Right atrium auricular region (tissue), 2 donors: ENCODE results near the gene NUP210L. TPM values are rescaled to one million over a fixed set of nuclear protein-coding genes. Genes with fewer than 3 reads are reported as not detected.
A peak's percentile ranks its signal among the peaks of the same experiment; 100 is the strongest.

Experiments used
- DNase-seq: peaks from one replicate; pipeline ENCODE4 v3.0.0-alpha.2; 2019; ENCODE audit warnings: low spot score
- H3K27ac ChIP-seq, 2 donors: fragments of 200-600 bp; sonication (generic); 1 replicate in 1 of 2; 2 replicates in 1 of 2; pipeline ENCODE4 v1.5.1; 2016 to 2019
- H3K27me3 ChIP-seq, 2 donors: fragments of 200-600 bp; sonication (generic); one replicate each; pipeline versions ENCODE4 v1.5.1 to v1.6.0; 2017 to 2019
- H3K36me3 ChIP-seq: fragments of 200-600 bp; sonication (generic); one replicate; pipeline ENCODE4 v1.5.1; 2016
- H3K4me1 ChIP-seq, 2 donors: fragments of 200-600 bp; sonication (generic); one replicate each; pipeline versions ENCODE4 v1.5.1 to v1.6.0; 2017 to 2019
- H3K4me3 ChIP-seq, 2 donors: fragments of 200-600 bp; sonication (generic); 1 replicate in 1 of 2; 2 replicates in 1 of 2; pipeline ENCODE4 v1.5.1; 2017 to 2019; ENCODE audit warnings: mild to moderate bottlenecking in 1 of 2, moderate library complexity in 1 of 2
- H3K9me3 ChIP-seq, 2 donors: fragments of 200-600 bp; sonication (generic); one replicate each; pipeline ENCODE4 v1.5.1; 2019
- CTCF ChIP-seq, 2 donors: fragments of 200-600 bp; sonication (generic); IDR thresholded peaks; one replicate each; pipeline ENCODE4 v1.5.1; 2019; ENCODE audit warnings: antibody characterized with exemption in 2 of 2
- total RNA-seq, 2 donors: library from RNA; depleted of rRNA; stranded (reverse); fragments of >200 nt; gene quantifications; one replicate each; pipeline ENCODE4 v1.1.0, GENCODE V29; 2016

NUP210L gene
- under 1 TPM in 1 of 2 donors, not detected in 1; 0.28 TPM for total RNA-seq

DNA sequence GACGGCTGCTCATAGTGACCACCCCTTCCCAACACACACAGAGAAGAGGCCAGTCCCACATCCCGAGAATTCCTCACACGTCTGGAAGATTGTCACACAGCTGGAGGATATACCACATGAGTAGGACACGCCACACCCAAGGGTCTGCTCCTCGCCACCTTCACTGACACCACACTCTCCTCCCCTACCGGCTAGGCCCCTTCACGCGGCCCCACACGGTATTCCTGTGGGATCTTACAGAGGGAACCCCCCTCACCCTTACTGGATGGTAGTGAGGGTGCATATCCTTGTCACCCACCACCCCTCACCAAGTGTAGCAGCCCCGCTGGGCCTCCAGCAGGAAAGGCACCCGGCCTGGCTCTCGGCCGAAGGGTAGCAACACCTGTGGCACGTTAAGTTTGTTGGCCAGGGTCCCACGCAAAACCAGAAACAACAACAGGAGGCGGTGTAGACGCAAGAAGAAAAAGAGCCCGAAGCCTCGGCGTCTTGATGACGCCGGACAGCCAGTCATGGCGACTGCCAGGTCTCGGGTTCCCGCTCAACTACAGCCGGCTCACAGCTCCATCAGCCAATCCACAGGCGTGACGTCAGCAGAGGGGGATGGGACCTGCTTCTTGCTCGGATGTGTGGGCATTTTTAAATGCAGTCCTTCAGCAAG, at the start of gene NUP210L:
TSS of gene NUP210L (minus strand) at position 540 of the 658 bp plus-strand sequence.
- DNase-seq: peak; percentile 89
- Histone ChIP-seq H3K4me1 (peaks cover 0 to 39% of the 10 kb centered on the region in 2 donors), H3K27ac (peak within 1 kb of the TSS; percentile 69 to 72), H3K36me3 (peaks cover 34% of the 10 kb centered on the region), H3K9me3 (no peaks in the 10 kb centered on the region), H3K27me3 (no peaks in the 10 kb centered on the region), H3K4me3 (no peak within 1 kb of the TSS)
- TF ChIP-seq CTCF (IDR thresholded peaks at IDR 0.05): no peak

- Histone ChIP-seq H3K9me3 (no peaks in the 10 kb centered on the region), H3K4me1 (peaks cover 0 to 7% of the 10 kb centered on the region in 2 donors), H3K27me3 (no peaks in the 10 kb centered on the region), H3K36me3 (no peaks in the 10 kb centered on the region), H3K27ac (peak overlapping the region in 1 of 2 donors; percentile 36), H3K4me3 (no peak overlapping the region)
- TF ChIP-seq CTCF (IDR thresholded peaks at IDR 0.05): no peak
- no peak for DNase-seq
Observed at GRCh38 chr1:154199563-154199879, 44.6 kb upstream of the NUP210L start.

DNA sequence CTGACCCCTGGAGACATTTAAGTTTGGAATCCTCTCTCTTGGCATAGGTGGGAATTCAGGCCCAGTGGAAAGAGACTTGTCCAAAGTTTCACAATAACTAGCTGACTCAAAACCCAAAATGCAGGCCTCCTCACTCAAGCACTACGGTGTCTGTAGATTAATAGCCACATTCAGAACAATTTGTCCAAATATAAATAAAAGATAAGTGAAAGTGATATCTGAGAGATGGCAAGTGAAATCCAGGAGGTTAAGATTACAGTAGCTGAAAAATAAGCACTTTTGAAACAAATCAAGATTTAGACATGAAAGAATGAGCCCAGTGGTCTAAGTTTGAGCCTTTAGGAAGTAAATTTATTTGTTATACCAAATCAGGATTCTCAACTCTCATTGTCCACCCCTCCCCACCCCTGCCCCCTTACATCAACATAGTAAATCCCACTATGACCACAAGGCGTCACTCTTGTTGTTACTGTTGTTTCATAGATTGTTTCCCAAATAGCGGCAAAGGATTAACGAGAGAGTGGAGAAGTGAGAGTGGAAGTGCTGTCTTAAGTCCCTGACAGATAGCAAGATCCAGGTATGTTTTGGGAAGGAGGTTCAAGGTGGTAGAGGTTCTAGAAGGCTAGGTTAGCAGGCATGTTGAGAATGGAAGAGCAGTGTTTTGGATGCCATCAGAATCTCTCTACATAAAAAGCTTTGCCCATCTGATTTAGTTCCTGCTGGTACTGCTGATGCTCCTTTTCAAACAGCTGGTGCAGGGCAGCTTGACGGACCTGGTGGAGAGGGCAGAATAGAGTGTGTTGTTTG, 44.1 kb upstream of the NUP210L start:
- no peak overlapping the region for H3K4me3 ChIP-seq
- TF ChIP-seq CTCF (IDR thresholded peaks at IDR 0.05): peak; percentile 48 to 72
- no peak for DNase-seq

GRCh38 chr1:154193821-154194220, 38.9 kb upstream of the NUP210L start:
- no peak overlapping the region for H3K4me3 ChIP-seq
- peaks cover 0 to 17% of the 10 kb centered on the region in 2 donors for H3K4me1 ChIP-seq
- H3K27me3 ChIP-seq: no peaks in the 10 kb centered on the region
- no peak for TF ChIP-seq CTCF (IDR thresholded peaks at IDR 0.05)
- no peaks in the 10 kb centered on the region for H3K9me3 ChIP-seq
- H3K36me3 ChIP-seq: peaks cover 12% of the 10 kb centered on the region
- DNase-seq: no peak
- peak overlapping the region; percentile 51 to 90 for H3K27ac ChIP-seq

More for the DNA sequence above, 44.1 kb upstream of the NUP210L start:
- Histone ChIP-seq H3K4me1 (peaks cover 0 to 7% of the 10 kb centered on the region in 2 donors), H3K27ac (peak overlapping the region in 1 of 2 donors; percentile 36), H3K9me3 (no peaks in the 10 kb centered on the region), H3K27me3 (no peaks in the 10 kb centered on the region), H3K36me3 (no peaks in the 10 kb centered on the region)

DNA sequence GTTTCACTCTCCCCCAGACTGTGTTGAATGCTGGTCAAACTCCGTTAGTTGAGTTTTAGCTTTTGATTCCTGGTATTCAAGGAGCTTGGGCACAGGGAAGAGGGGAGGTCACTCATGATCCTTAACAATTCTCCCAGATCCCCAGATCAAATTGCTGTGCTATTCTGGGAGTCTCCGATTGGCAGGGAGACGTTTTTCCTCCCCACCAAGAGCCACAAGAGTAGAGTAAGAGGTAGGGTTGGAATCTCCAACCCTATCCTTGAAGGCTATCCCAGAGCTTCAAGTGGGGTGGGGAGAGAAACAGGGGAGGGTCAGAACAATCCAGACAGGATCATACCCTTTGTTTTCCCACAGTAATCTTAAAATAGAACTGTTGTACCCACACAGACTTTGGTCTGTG, 37.6 kb upstream of the NUP210L start:
- no peak for TF ChIP-seq CTCF (IDR thresholded peaks at IDR 0.05)
- Histone ChIP-seq H3K27me3 (no peaks in the 10 kb centered on the region), H3K9me3 (no peaks in the 10 kb centered on the region), H3K36me3 (peaks cover 20% of the 10 kb centered on the region), H3K27ac (peak overlapping the region; percentile 51 to 90), H3K4me3 (no peak overlapping the region), H3K4me1 (peaks cover 0 to 23% of the 10 kb centered on the region in 2 donors)
- DNase-seq: no peak
